Stimulated activated CD4-positive, alpha-beta T cell treated with anti-CD3 and anti-CD28 coated beads, TNF-alpha, amount 100 ng/mL, for 1 hour (primary cell): ENCODE results near the gene TTC21A.

ENCODE experiments used
- DNase-seq, 3 donors: peaks; one replicate each; pipeline ENCODE4 v3.0.0-alpha.2; 2020; ENCODE audit warnings: low read depth in 3 of 3, low spot score in 1 of 3

TTC21A gene

GRCh38 chr3:39136533-39137434 lies 29.3 kb downstream of the TTC21A start:
- no peak for DNase-seq

- DNase-seq, result no peak
Observed at GRCh38 chr3:39137435-39137936, 30.0 kb downstream of the TTC21A start.

GRCh38 chr3:39137991-39138803 lies 30.7 kb downstream of the TTC21A start:
- DNase-seq, result no peak

- no peak for DNase-seq
Observed at GRCh38 chr3:39138804-39139415, 31.4 kb downstream of the TTC21A start.

GRCh38 chr3:39139442-39139841 lies 32.0 kb downstream of the TTC21A start:
- no peak for DNase-seq

- no peak for DNase-seq
Observed at GRCh38 chr3:39140341-39140971, 33.0 kb downstream of the TTC21A start.

- DNase-seq, result no peak
Observed at GRCh38 chr3:39141171-39141995, 33.9 kb downstream of the TTC21A start.

- no peak for DNase-seq
Observed at GRCh38 chr3:39142067-39142466, 34.6 kb downstream of the TTC21A start.

- no peak for DNase-seq
Observed at GRCh38 chr3:39143051-39143885, 35.8 kb downstream of the TTC21A start.

GRCh38 chr3:39144095-39144747 lies 36.7 kb downstream of the TTC21A start:
- no peak for DNase-seq

- no peak for DNase-seq
Observed at GRCh38 chr3:39144748-39145380, 37.4 kb downstream of the TTC21A start.

GRCh38 chr3:39146083-39146501 lies 38.6 kb downstream of the TTC21A start:
- no peak for DNase-seq

- peak in 2 of 3 donors; percentile 35 to 60 for DNase-seq
Observed at GRCh38 chr3:39146611-39147591, 39.4 kb downstream of the TTC21A start.

- DNase-seq, result no peak
Observed at GRCh38 chr3:39147711-39148434, 40.4 kb downstream of the TTC21A start.

GRCh38 chr3:39148435-39149058 lies 41.1 kb downstream of the TTC21A start:
- no peak for DNase-seq

- DNase-seq, result no peak
Observed at GRCh38 chr3:39149059-39149455, 41.6 kb downstream of the TTC21A start.
